Keratinocyte (primary cell): ENCODE measurements around the gene PLD5. TPM values are rescaled to one million over a fixed set of nuclear protein-coding genes. Genes with fewer than 3 reads are reported as not detected.

Experiments
- DNase-seq: peaks from one replicate; pipeline ENCODE4 v3.0.0-alpha.2; 2011; ENCODE audit warnings: low read depth, missing footprints, low spot score
- FAIRE-seq: peaks from 2 replicates; lab custom pipeline; 2011; peaks lifted over from hg19 to GRCh38; lab: Jason Lieb, UNC
- H2AFZ ChIP-seq: 2 replicates; pipeline ENCODE4 v1.6.0; 2012; ENCODE audit warnings: low read length, control low read depth, inconsistent platforms; ENCODE audit not compliant: control insufficient read depth
- H3K27ac ChIP-seq: 2 replicates; pipeline ENCODE4 v1.5.1; 2011; ENCODE audit warnings: low read length; ENCODE audit not compliant: control insufficient read depth, insufficient read depth
- H3K27me3 ChIP-seq: 3 replicates; pipeline ENCODE4 v1.6.0; 2011; ENCODE audit warnings: low read length; ENCODE audit not compliant: control insufficient read depth, insufficient read depth; ENCODE audit errors: extremely low read depth
- H3K36me3 ChIP-seq, 2 experiments: 2 replicates in 1 of 2; 3 replicates in 1 of 2; pipeline ENCODE4 v1.5.1; 2011; ENCODE audit warnings: low read length in 2 of 2, mild to moderate bottlenecking in 1 of 2; ENCODE audit not compliant: control insufficient read depth in 2 of 2, insufficient read depth in 2 of 2; ENCODE audit errors: extremely low read depth in 1 of 2
- H3K4me1 ChIP-seq: 3 replicates; pipeline ENCODE4 v1.5.1; 2011; ENCODE audit warnings: low read length; ENCODE audit not compliant: control insufficient read depth, insufficient read depth; ENCODE audit errors: extremely low read depth
- H3K4me2 ChIP-seq: 3 replicates; pipeline ENCODE4 v1.6.0; 2011; ENCODE audit warnings: low read depth, low read length; ENCODE audit not compliant: control insufficient read depth, insufficient read depth; ENCODE audit errors: extremely low read depth
- H3K4me3 ChIP-seq, 3 experiments: fragments of 200-600 bp in 1 of 3; sonication (generic) in 1 of 3; 2 replicates in 2 of 3; 3 replicates in 1 of 3; pipeline ENCODE4 v1.5.1; 2011 to 2016; ENCODE audit warnings: low read length in 3 of 3, mild to moderate bottlenecking in 3 of 3, control low read depth in 2 of 3, inconsistent platforms in 1 of 3, low read depth in 1 of 3, mixed read lengths in 1 of 3, mixed run types in 1 of 3, moderate library complexity in 1 of 3; ENCODE audit not compliant: control insufficient read depth in 2 of 3, insufficient read depth in 2 of 3; ENCODE audit errors: extremely low read depth in 1 of 3
- H3K79me2 ChIP-seq: 2 replicates; pipeline ENCODE4 v1.6.0; 2012; ENCODE audit warnings: low read length; ENCODE audit not compliant: control insufficient read depth, insufficient read depth
- H3K9ac ChIP-seq: 3 replicates; pipeline ENCODE4 v1.6.0; 2011; ENCODE audit warnings: low read length; ENCODE audit not compliant: control insufficient read depth, insufficient read depth; ENCODE audit errors: extremely low read depth
- H3K9me1 ChIP-seq: 3 replicates; pipeline ENCODE4 v1.6.0; 2011; ENCODE audit warnings: low read length; ENCODE audit not compliant: control insufficient read depth, insufficient read depth; ENCODE audit errors: extremely low read depth
- H3K9me3 ChIP-seq: 2 replicates; pipeline ENCODE4 v1.5.1; 2012; ENCODE audit warnings: low read depth, low read length; ENCODE audit not compliant: control insufficient read depth
- H4K20me1 ChIP-seq: 3 replicates; pipeline ENCODE4 v1.6.0; 2011; ENCODE audit warnings: low read length; ENCODE audit not compliant: control insufficient read depth, insufficient read depth; ENCODE audit errors: extremely low read depth
- CTCF ChIP-seq, 3 experiments: IDR thresholded peaks in 1 of 3; conservative IDR thresholded peaks in 1 of 3; optimal IDR thresholded peaks in 1 of 3; 2 replicates in 2 of 3; 3 replicates in 1 of 3; pipeline versions ENCODE3 to v1.5.1; 2011; ENCODE audit warnings: low read length in 3 of 3, mild to moderate bottlenecking in 3 of 3, moderate library complexity in 2 of 3, control low read depth in 1 of 3, inconsistent platforms in 1 of 3; ENCODE audit not compliant: insufficient read depth in 2 of 3; ENCODE audit errors: extremely low read depth in 1 of 3
- EZH2 ChIP-seq: IDR thresholded peaks from one replicate; pipeline ENCODE4 v1.6.1; 2012; ENCODE audit warnings: inconsistent platforms, mild to moderate bottlenecking, low read length, moderate library complexity
- dilution Hi-C: fragments of 300-500 bp; cut with MboI; formaldehyde crosslinking; loops from one replicate; pipeline ENCODE4 v1.7.0; 2020; ENCODE audit warnings: low sequenced_read_pairs; ENCODE audit not compliant: extremely low pct_ligation_motif_present
- polyA plus RNA-seq, 5 experiments: library from polyadenylated mRNA; depleted of rRNA in 3 of 5; stranded (reverse) in 3 of 5; stranded (forward) in 1 of 5; unstranded in 1 of 5; fragments of >200 nt; gene quantifications; 1 replicate in 1 of 5; 2 replicates in 3 of 5; 3 replicates in 1 of 5; pipeline versions ENCODE4 v1.2.1 to v1.2.3, GENCODE V29; 2011 to 2012; ENCODE audit warnings: missing spikeins in 2 of 5, low read depth in 1 of 5, low replicate concordance in 1 of 5

Gene PLD5
- polyA plus RNA-seq, 1 donor (not counting 4 experiments of a cell fraction or from before 2014, with no cell fraction given), result 7.2 TPM

GRCh38 chr1:242133796-242134195, 390.7 kb downstream of the PLD5 start:
- Histone ChIP-seq H3K36me3 (no peaks in the 10 kb centered on the region), H3K27me3 (no peaks in the 10 kb centered on the region), H3K9me1 (no peaks in the 10 kb centered on the region), H3K4me3 (no peak overlapping the region), H2AFZ (no peak overlapping the region), H3K4me2 (no peak overlapping the region), H3K27ac (no peak overlapping the region), H3K9me3 (no peaks in the 10 kb centered on the region), H3K79me2 (no peaks in the 10 kb centered on the region), H4K20me1 (no peaks in the 10 kb centered on the region), H3K9ac (no peak overlapping the region), H3K4me1 (no peaks in the 10 kb centered on the region)
- TF ChIP-seq CTCF (optimal IDR thresholded peaks at IDR 0.05 in 1 of 3, IDR thresholded peaks at IDR 0.05 in 1 of 3, conservative IDR thresholded peaks at IDR 0.05 in 1 of 3; ENCODE audit: extremely low read depth in 1 of 3, insufficient read depth in 2 of 3, low read length in 3 of 3) (no peak), EZH2 (no peak)
- dilution Hi-C loops, result no loop called here
- no peak for FAIRE-seq
- no peak for DNase-seq

GRCh38 chr1:242133351-242133750, 391.1 kb downstream of the PLD5 start:
- Histone ChIP-seq H3K27ac (no peak overlapping the region), H3K9me3 (no peaks in the 10 kb centered on the region), H3K79me2 (no peaks in the 10 kb centered on the region), H3K36me3 (no peaks in the 10 kb centered on the region), H3K27me3 (no peaks in the 10 kb centered on the region), H3K9me1 (no peaks in the 10 kb centered on the region), H3K4me1 (no peaks in the 10 kb centered on the region), H3K4me3 (no peak overlapping the region), H3K9ac (no peak overlapping the region), H2AFZ (no peak overlapping the region), H3K4me2 (no peak overlapping the region), H4K20me1 (no peaks in the 10 kb centered on the region)
- TF ChIP-seq EZH2 (no peak), CTCF (optimal IDR thresholded peaks at IDR 0.05 in 1 of 3, IDR thresholded peaks at IDR 0.05 in 1 of 3, conservative IDR thresholded peaks at IDR 0.05 in 1 of 3; ENCODE audit: extremely low read depth in 1 of 3, insufficient read depth in 2 of 3, low read length in 3 of 3) (no peak)
- DNase-seq, result no peak
- dilution Hi-C loops, result no loop called here
- no peak for FAIRE-seq
